Rectal smooth muscle tissue (tissue), 1 donor: ENCODE measurements around the gene FANCB.

ENCODE experiments used
- H3K27ac ChIP-seq: one replicate; pipeline ENCODE4 v1.7.0; 2013; ENCODE audit warnings: low read depth, low read length, inconsistent platforms
- H3K27me3 ChIP-seq: one replicate; pipeline ENCODE4 v1.7.0; 2013; ENCODE audit warnings: low read length; ENCODE audit not compliant: control insufficient read depth, insufficient read depth
- H3K36me3 ChIP-seq: one replicate; pipeline ENCODE4 v1.7.0; 2013; ENCODE audit warnings: low read length; ENCODE audit not compliant: control insufficient read depth, insufficient read depth
- H3K4me1 ChIP-seq: one replicate; pipeline ENCODE4 v1.7.0; 2013; ENCODE audit warnings: low read length; ENCODE audit not compliant: control insufficient read depth, insufficient read depth
- H3K4me3 ChIP-seq: one replicate; pipeline ENCODE4 v1.7.0; 2013; ENCODE audit warnings: low read length
- H3K9ac ChIP-seq: one replicate; pipeline ENCODE4 v1.7.0; 2013; ENCODE audit warnings: low read length

FANCB gene

GRCh38 chrX:14886252-14886651 lies 13.4 kb upstream of the FANCB start:
- Histone ChIP-seq H3K27me3 (no peaks in the 10 kb centered on the region), H3K9ac (no peak overlapping the region), H3K27ac (no peak overlapping the region), H3K4me1 (no peaks in the 10 kb centered on the region), H3K4me3 (no peak overlapping the region), H3K36me3 (no peaks in the 10 kb centered on the region)

- Histone ChIP-seq H3K4me1 (no peaks in the 10 kb centered on the region), H3K27me3 (no peaks in the 10 kb centered on the region), H3K27ac (no peak overlapping the region), H3K9ac (no peak overlapping the region), H3K36me3 (no peaks in the 10 kb centered on the region), H3K4me3 (no peak overlapping the region)
Measured at GRCh38 chrX:14884714-14885113, 11.8 kb upstream of the FANCB start.

GRCh38 chrX:14883826-14884225 lies 11.0 kb upstream of the FANCB start:
- no peaks in the 10 kb centered on the region for H3K4me1 ChIP-seq
- H3K9ac ChIP-seq = no peak overlapping the region
- no peak overlapping the region for H3K27ac ChIP-seq
- no peaks in the 10 kb centered on the region for H3K36me3 ChIP-seq
- no peaks in the 10 kb centered on the region for H3K27me3 ChIP-seq
- H3K4me3 ChIP-seq = no peak overlapping the region

GRCh38 chrX:14875624-14876023 lies 2.8 kb upstream of the FANCB start:
- Histone ChIP-seq H3K27me3 (no peaks in the 10 kb centered on the region), H3K9ac (no peak overlapping the region), H3K36me3 (no peaks in the 10 kb centered on the region), H3K27ac (no peak overlapping the region), H3K4me1 (no peaks in the 10 kb centered on the region), H3K4me3 (no peak overlapping the region)

GRCh38 chrX:14873676-14874049 lies 794 bp upstream of the FANCB start:
- Histone ChIP-seq H3K36me3 (no peaks in the 10 kb centered on the region), H3K4me1 (no peaks in the 10 kb centered on the region), H3K27ac (peak overlapping the region; percentile 58), H3K9ac (peak overlapping the region; percentile 16), H3K4me3 (peak overlapping the region; percentile 75), H3K27me3 (no peaks in the 10 kb centered on the region)

GRCh38 chrX:14872355-14872754 lies 514 bp downstream of the FANCB start:
- Histone ChIP-seq H3K27me3 (no peaks in the 10 kb centered on the region), H3K4me1 (no peaks in the 10 kb centered on the region), H3K27ac (no peak overlapping the region), H3K4me3 (no peak overlapping the region), H3K36me3 (no peaks in the 10 kb centered on the region), H3K9ac (no peak overlapping the region)

GRCh38 chrX:14871767-14872166 lies 1.1 kb downstream of the FANCB start:
- H3K36me3 ChIP-seq = no peaks in the 10 kb centered on the region
- no peaks in the 10 kb centered on the region for H3K27me3 ChIP-seq
- H3K4me3 ChIP-seq = no peak overlapping the region
- H3K27ac ChIP-seq = no peak overlapping the region
- H3K4me1 ChIP-seq = no peaks in the 10 kb centered on the region
- no peak overlapping the region for H3K9ac ChIP-seq

- H3K27me3 ChIP-seq = no peaks in the 10 kb centered on the region
- no peaks in the 10 kb centered on the region for H3K4me1 ChIP-seq
- H3K4me3 ChIP-seq = no peak overlapping the region
- H3K9ac ChIP-seq = no peak overlapping the region
- no peak overlapping the region for H3K27ac ChIP-seq
- no peaks in the 10 kb centered on the region for H3K36me3 ChIP-seq
Measured at GRCh38 chrX:14865201-14865600, 7.7 kb downstream of the FANCB start.

- no peak overlapping the region for H3K27ac ChIP-seq
- no peaks in the 10 kb centered on the region for H3K36me3 ChIP-seq
- no peak overlapping the region for H3K9ac ChIP-seq
- no peaks in the 10 kb centered on the region for H3K27me3 ChIP-seq
- H3K4me1 ChIP-seq = no peaks in the 10 kb centered on the region
- H3K4me3 ChIP-seq = no peak overlapping the region
Measured at GRCh38 chrX:14864631-14865030, 8.2 kb downstream of the FANCB start.

- H3K36me3 ChIP-seq = no peaks in the 10 kb centered on the region
- H3K4me3 ChIP-seq = no peak overlapping the region
- no peaks in the 10 kb centered on the region for H3K27me3 ChIP-seq
- H3K27ac ChIP-seq = no peak overlapping the region
- no peaks in the 10 kb centered on the region for H3K4me1 ChIP-seq
- no peak overlapping the region for H3K9ac ChIP-seq
Measured at GRCh38 chrX:14851526-14851925, 21.3 kb downstream of the FANCB start.

- Histone ChIP-seq H3K4me1 (no peaks in the 10 kb centered on the region), H3K27me3 (no peaks in the 10 kb centered on the region), H3K4me3 (no peak overlapping the region), H3K36me3 (no peaks in the 10 kb centered on the region), H3K27ac (no peak overlapping the region), H3K9ac (no peak overlapping the region)
Measured at GRCh38 chrX:14843666-14844065, 29.2 kb downstream of the FANCB start.

GRCh38 chrX:14837155-14837554 lies 35.7 kb downstream of the FANCB start:
- no peaks in the 10 kb centered on the region for H3K27me3 ChIP-seq
- H3K4me1 ChIP-seq = no peaks in the 10 kb centered on the region
- H3K27ac ChIP-seq = no peak overlapping the region
- no peak overlapping the region for H3K9ac ChIP-seq
- H3K4me3 ChIP-seq = no peak overlapping the region
- no peaks in the 10 kb centered on the region for H3K36me3 ChIP-seq

GRCh38 chrX:14832586-14832985 lies 40.3 kb downstream of the FANCB start:
- H3K9ac ChIP-seq = no peak overlapping the region
- no peak overlapping the region for H3K4me3 ChIP-seq
- no peaks in the 10 kb centered on the region for H3K4me1 ChIP-seq
- no peak overlapping the region for H3K27ac ChIP-seq
- H3K36me3 ChIP-seq = no peaks in the 10 kb centered on the region
- H3K27me3 ChIP-seq = no peaks in the 10 kb centered on the region

- Histone ChIP-seq H3K4me1 (no peaks in the 10 kb centered on the region), H3K36me3 (no peaks in the 10 kb centered on the region), H3K27me3 (no peaks in the 10 kb centered on the region), H3K9ac (no peak overlapping the region), H3K27ac (no peak overlapping the region), H3K4me3 (no peak overlapping the region)
Measured at GRCh38 chrX:14832151-14832550, 40.7 kb downstream of the FANCB start.
